H9 (cell line): ENCODE results near the gene NEK6. TPM values are rescaled to one million over a fixed set of nuclear protein-coding genes. Genes with fewer than 3 reads are reported as not detected.

ENCODE experiments used
- DNase-seq: peaks from one replicate; pipeline ENCODE4 v3.0.0-alpha.2; 2017
- H2AFZ ChIP-seq: one replicate; pipeline ENCODE4 v1.6.1; 2013; ENCODE audit warnings: mild to moderate bottlenecking, low read length, control low read depth, moderate library complexity
- H2AK5ac ChIP-seq: 2 replicates; pipeline ENCODE4 v1.6.1; 2013; ENCODE audit warnings: low read length, control low read depth, mixed read lengths; ENCODE audit not compliant: insufficient read length
- H2BK120ac ChIP-seq: one replicate; pipeline ENCODE4 v1.6.1; 2013; ENCODE audit warnings: low read depth, mild to moderate bottlenecking, low read length, control low read depth, inconsistent platforms; ENCODE audit not compliant: poor library complexity, severe bottlenecking
- H2BK12ac ChIP-seq: 2 replicates; pipeline ENCODE4 v1.6.1; 2013; ENCODE audit warnings: low read length, control low read depth, mixed read lengths, low read depth; ENCODE audit not compliant: insufficient read length
- H2BK15ac ChIP-seq: 2 replicates; pipeline ENCODE4 v1.6.1; 2013; ENCODE audit warnings: low read depth, low read length, control low read depth
- H2BK20ac ChIP-seq: one replicate; pipeline ENCODE4 v1.6.1; 2013; ENCODE audit warnings: low read depth, mild to moderate bottlenecking, low read length, control low read depth, inconsistent platforms; ENCODE audit not compliant: poor library complexity, severe bottlenecking
- H2BK5ac ChIP-seq: 2 replicates; pipeline ENCODE4 v1.6.1; 2013; ENCODE audit warnings: low read length, control low read depth, mixed read lengths; ENCODE audit not compliant: insufficient read length
- H3K14ac ChIP-seq: 2 replicates; pipeline ENCODE4 v1.6.1; 2013; ENCODE audit warnings: low read length, control low read depth; ENCODE audit not compliant: insufficient read depth
- H3K18ac ChIP-seq: 2 replicates; pipeline ENCODE4 v1.6.1; 2013; ENCODE audit warnings: low read depth, mild to moderate bottlenecking, mixed read lengths, low read length, control low read depth; ENCODE audit not compliant: insufficient read length
- H3K23ac ChIP-seq: 2 replicates; pipeline ENCODE4 v1.6.1; 2013; ENCODE audit warnings: low read length, control low read depth, mixed read lengths, low read depth; ENCODE audit not compliant: insufficient read length
- H3K23me2 ChIP-seq: 2 replicates; pipeline ENCODE4 v1.6.1; 2013; ENCODE audit warnings: low read depth, mild to moderate bottlenecking, mixed read lengths, low read length, control low read depth; ENCODE audit not compliant: insufficient read length, poor library complexity, severe bottlenecking
- H3K27ac ChIP-seq: 2 replicates; pipeline ENCODE4 v1.5.1; 2013; ENCODE audit warnings: low read length, control low read depth, mixed read lengths, low read depth; ENCODE audit not compliant: insufficient read length
- H3K27me3 ChIP-seq: 2 replicates; pipeline ENCODE4 v1.6.1; 2013; ENCODE audit warnings: low read length, control low read depth, inconsistent platforms; ENCODE audit not compliant: insufficient read depth
- H3K4ac ChIP-seq: 2 replicates; pipeline ENCODE4 v1.6.1; 2013; ENCODE audit warnings: low read depth, mild to moderate bottlenecking, control low read depth, inconsistent platforms, low read length, moderate library complexity
- H3K4me1 ChIP-seq: 2 replicates; pipeline ENCODE4 v1.6.1; 2013; ENCODE audit warnings: low read length, control low read depth, inconsistent platforms; ENCODE audit not compliant: insufficient read depth
- H3K4me2 ChIP-seq: 2 replicates; pipeline ENCODE4 v1.6.1; 2013; ENCODE audit warnings: low read length, control low read depth, mixed read lengths; ENCODE audit not compliant: insufficient read length, insufficient read depth
- H3K56ac ChIP-seq: 2 replicates; pipeline ENCODE4 v1.6.1; 2013; ENCODE audit warnings: low read depth, mild to moderate bottlenecking, mixed read lengths, low read length, control low read depth; ENCODE audit not compliant: insufficient read length
- H3K79me1 ChIP-seq: 2 replicates; pipeline ENCODE4 v1.6.1; 2013; ENCODE audit warnings: low read depth, mild to moderate bottlenecking, moderate library complexity, low read length, control low read depth, inconsistent platforms; ENCODE audit not compliant: insufficient read depth, poor library complexity, severe bottlenecking
- H3K79me2 ChIP-seq: 2 replicates; pipeline ENCODE4 v1.6.1; 2013; ENCODE audit warnings: low read length, control low read depth, inconsistent platforms; ENCODE audit not compliant: insufficient read depth
- H3K9ac ChIP-seq: 2 replicates; pipeline ENCODE4 v1.6.1; 2013; ENCODE audit warnings: low read length, control low read depth, mixed read lengths; ENCODE audit not compliant: insufficient read length; ENCODE audit errors: extremely low read depth
- H3K9me3 ChIP-seq: one replicate; pipeline ENCODE4 v1.6.1; 2013; ENCODE audit warnings: low read depth, low read length, inconsistent platforms; ENCODE audit not compliant: control insufficient read depth
- H3T11ph ChIP-seq: one replicate; pipeline ENCODE4 v1.6.1; 2013; ENCODE audit warnings: mild to moderate bottlenecking, low read length, control low read depth, inconsistent platforms
- H4K20me1 ChIP-seq: one replicate; pipeline ENCODE4 v1.6.1; 2013; ENCODE audit not compliant: control insufficient read depth, insufficient read length, insufficient read depth
- H4K5ac ChIP-seq: 2 replicates; pipeline ENCODE4 v1.6.1; 2013; ENCODE audit warnings: low read depth, mild to moderate bottlenecking, mixed read lengths, low read length, control low read depth; ENCODE audit not compliant: insufficient read length
- H4K8ac ChIP-seq: replicated peaks from 2 replicates; pipeline ENCODE4 v1.6.1; 2013; ENCODE audit warnings: low read length, control low read depth, mixed read lengths, low read depth; ENCODE audit not compliant: insufficient read length
- H4K91ac ChIP-seq: 2 replicates; pipeline ENCODE4 v1.6.1; 2013; ENCODE audit warnings: low read depth, mild to moderate bottlenecking, moderate library complexity, mixed read lengths, low read length, control low read depth; ENCODE audit not compliant: insufficient read length
- H3K27ac Mint-ChIP-seq, 3 experiments: 2 replicates in 2 of 3; 3 replicates in 1 of 3; pipeline ENCODE4 v1.8.0; 2020 to 2021; ENCODE audit warnings: mixed read lengths in 3 of 3, mild to moderate bottlenecking in 1 of 3, moderate library complexity in 1 of 3
- H3K27me3 Mint-ChIP-seq: 2 replicates; pipeline ENCODE4 v1.8.0; 2021; ENCODE audit warnings: low read depth, mild to moderate bottlenecking, moderate library complexity, mixed read lengths
- H3K36me3 Mint-ChIP-seq, 3 experiments: 2 replicates in 2 of 3; 3 replicates in 1 of 3; pipeline ENCODE4 v1.8.0; 2020 to 2021; ENCODE audit warnings: low read depth in 3 of 3, mixed read lengths in 3 of 3; ENCODE audit not compliant: insufficient read depth in 1 of 3
- H3K4me1 Mint-ChIP-seq, 2 experiments: 2 replicates each; pipeline ENCODE4 v1.8.0; 2020; ENCODE audit warnings: mixed read lengths in 2 of 2
- H3K4me3 Mint-ChIP-seq, 2 experiments: 2 replicates in 1 of 2; 3 replicates in 1 of 2; pipeline ENCODE4 v1.8.0; 2020 to 2021; ENCODE audit warnings: mild to moderate bottlenecking in 2 of 2, mixed read lengths in 2 of 2, moderate library complexity in 1 of 2
- H3K9me3 Mint-ChIP-seq, 2 experiments: 2 replicates in 1 of 2; 3 replicates in 1 of 2; pipeline ENCODE4 v1.8.0; 2020; ENCODE audit warnings: mild to moderate bottlenecking in 2 of 2, mixed read lengths in 2 of 2, moderate library complexity in 1 of 2
- CTCF ChIP-seq: fragments of 200-600 bp; sonication (generic); conservative IDR thresholded peaks from 3 replicates; pipeline ENCODE4 v1.8.0; 2021; ENCODE audit warnings: antibody characterized with exemption, mild to moderate bottlenecking
- WGBS: extraction: QIAGEN DNeasy Blood & Tissue Kit; methylation state at CpG from one replicate; pipeline ENCODE4 v1.1.7; 2013; ENCODE audit warnings: missing lambda C conversion rate, low lambda C conversion rate, mixed read lengths; ENCODE audit not compliant: insufficient read length; ENCODE audit errors: extremely low coverage; 5-methylcytosine and 5-hydroxymethylcytosine counted together
- total RNA-seq: library from RNA; stranded (reverse); gene quantifications from 2 replicates; pipeline ENCODE4 v1.2.1, GENCODE V29; 2021

NEK6 gene
- total RNA-seq, 1 experiment from 2014 or later = 14.3 TPM

GRCh38 chr9:124273427-124274160, 15.8 kb downstream of the NEK6 start:
- no peak overlapping the region for H2BK15ac ChIP-seq
- H3K4ac ChIP-seq = no peak overlapping the region
- Mint-ChIP-seq H3K36me3 (no peaks in the 10 kb centered on the region), H3K27ac (no peak overlapping the region; a peak in 1 of 7 replicates), H3K4me3 (no peak overlapping the region), H3K9me3 (no peaks in the 10 kb centered on the region), H3K27me3 (no peaks in the 10 kb centered on the region), H3K4me1 (peaks cover 15 to 36% of the 10 kb centered on the region in 2 experiments)
- no peak overlapping the region for H3T11ph ChIP-seq
- no peaks in the 10 kb centered on the region for H4K20me1 ChIP-seq
- no peak for DNase-seq
- no peaks in the 10 kb centered on the region for H3K23me2 ChIP-seq
- H2BK12ac ChIP-seq = no peak overlapping the region
- no peak overlapping the region for H4K8ac ChIP-seq
- no peaks in the 10 kb centered on the region for H3K9me3 ChIP-seq
- no peak overlapping the region for H2AFZ ChIP-seq
- WGBS = no CpG with 5 or more reads among the region's 21 CpGs
- H3K14ac ChIP-seq = no peak overlapping the region
- H3K79me1 ChIP-seq = no peaks in the 10 kb centered on the region
- no peak overlapping the region for H3K4me2 ChIP-seq
- no peak for TF ChIP-seq CTCF
- no peak overlapping the region for H2BK20ac ChIP-seq
- no peak overlapping the region for H3K9ac ChIP-seq
- H2BK120ac ChIP-seq = no peak overlapping the region
- no peak overlapping the region for H4K5ac ChIP-seq
- no peaks in the 10 kb centered on the region for H3K27me3 ChIP-seq
- no peak overlapping the region for H2BK5ac ChIP-seq
- H3K18ac ChIP-seq = no peak overlapping the region
- H3K56ac ChIP-seq = no peak overlapping the region
- H3K4me1 ChIP-seq = no peaks in the 10 kb centered on the region; the same call in 1 of the 2 replicates
- H3K79me2 ChIP-seq = no peaks in the 10 kb centered on the region
- H3K23ac ChIP-seq = no peak overlapping the region
- no peak overlapping the region for H4K91ac ChIP-seq
- no peak overlapping the region for H2AK5ac ChIP-seq
- no peak overlapping the region for H3K27ac ChIP-seq
